Neural progenitor cell (in vitro differentiated cells): ENCODE measurements around the gene ADTRP.

Experiments
- CTCF ChIP-seq: fragments of 200-600 bp; sonication (generic); IDR thresholded peaks from 2 replicates; pipeline ENCODE4 v1.5.1; 2017; ENCODE audit warnings: antibody characterized with exemption, mild to moderate bottlenecking
- EZH2phosphoT487 ChIP-seq: fragments of 200-600 bp; sonication (generic); IDR thresholded peaks from 2 replicates; pipeline ENCODE4 v1.6.1; 2017; ENCODE audit warnings: antibody characterized with exemption

DNA sequence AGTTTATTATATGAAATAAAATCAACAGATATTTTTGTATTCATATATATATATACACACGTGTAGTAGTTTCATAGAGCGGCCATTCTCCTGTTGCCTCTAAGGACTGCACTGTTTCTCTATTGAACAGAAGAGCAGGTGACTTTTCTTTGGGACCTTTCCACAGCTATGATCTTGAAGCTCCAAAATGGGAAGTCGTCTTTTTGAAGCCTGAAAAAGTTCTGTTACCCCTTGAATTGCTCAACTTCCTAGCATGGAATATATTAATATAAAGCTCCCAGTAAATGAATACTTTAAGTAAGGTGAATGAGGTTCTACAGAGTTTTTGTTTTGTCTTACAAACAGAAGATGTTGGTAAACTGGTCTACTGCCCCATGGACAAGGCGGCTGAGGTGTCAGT lies 42.2 kb upstream of the ADTRP start:
- TF ChIP-seq CTCF (no peak), EZH2phosphoT487 (no peak)
